ENCODE results near the gene CRYBB2.

DNA sequence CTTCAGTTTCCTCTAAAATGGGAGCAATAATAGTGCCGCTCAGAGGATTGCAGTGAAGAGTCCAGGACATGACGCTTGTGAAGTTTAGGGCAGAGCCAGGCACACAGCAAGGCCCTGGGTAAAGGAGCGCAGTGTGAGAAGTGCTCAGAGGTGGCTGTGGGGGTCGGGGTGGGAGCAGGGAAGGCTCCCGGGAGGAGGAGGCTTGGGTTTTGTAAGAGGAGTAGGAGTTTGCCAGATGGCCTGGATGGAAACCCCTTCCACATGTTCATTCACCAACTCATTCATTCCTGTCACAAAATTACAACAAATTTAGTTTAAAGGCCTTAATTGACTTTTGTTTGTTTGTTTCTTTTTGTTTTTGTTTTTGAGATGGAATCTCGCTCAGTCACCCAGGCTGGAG, 17.0 kb downstream of the CRYBB2 start:
- TF ChIP-seq POLR2A (IDR thresholded peaks at IDR 0.05; ENCODE audit: low read depth, low read length): no peak
- no peak for TF ChIP-seq POLR2AphosphoS5 (IDR thresholded peaks at IDR 0.05; ENCODE audit: low read depth, low read length)

All from GM12892 (cell line).